ENCODE results near the gene AMFR.

Gene AMFR

DNA sequence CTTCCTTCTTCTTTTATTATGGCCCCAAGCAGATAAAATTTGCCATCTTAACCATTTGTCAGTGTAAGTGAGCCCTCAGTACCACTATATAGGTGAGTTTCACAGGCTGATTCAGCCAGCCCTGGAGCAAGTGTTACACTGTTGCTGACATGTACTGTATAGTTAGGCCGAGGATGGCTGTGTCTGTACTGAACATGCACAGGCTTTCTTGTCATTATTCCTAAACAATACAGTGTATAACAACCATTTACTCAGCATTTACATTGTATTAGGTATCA lies 53.7 kb downstream of the AMFR start:
- no peak for DNase-seq (ENCODE audit: extremely low read depth, low read depth)
- TF ChIP-seq CTCF (IDR thresholded peaks at IDR 0.05; ENCODE audit: low read depth, low read length, missing control alignments), result no peak
- no peak overlapping the region for H3K4me3 ChIP-seq (replicated peaks; ENCODE audit: low read depth, low read length)

- TF ChIP-seq CTCF (IDR thresholded peaks at IDR 0.05; ENCODE audit: low read depth, low read length, missing control alignments), result no peak
Measured at GRCh38 chr16:56370875-56371659, 54.3 kb downstream of the AMFR start.

GRCh38 chr16:56370185-56370874 lies 55.0 kb downstream of the AMFR start:
- TF ChIP-seq CTCF (IDR thresholded peaks at IDR 0.05; ENCODE audit: low read depth, low read length, missing control alignments), result no peak

More at GRCh38 chr16:56370875-56371659, 54.3 kb downstream of the AMFR start:
- DNase-seq (ENCODE audit: extremely low read depth, low read depth), result no peak
- no peak overlapping the region for H3K4me3 ChIP-seq (replicated peaks; ENCODE audit: low read depth, low read length)

DNA sequence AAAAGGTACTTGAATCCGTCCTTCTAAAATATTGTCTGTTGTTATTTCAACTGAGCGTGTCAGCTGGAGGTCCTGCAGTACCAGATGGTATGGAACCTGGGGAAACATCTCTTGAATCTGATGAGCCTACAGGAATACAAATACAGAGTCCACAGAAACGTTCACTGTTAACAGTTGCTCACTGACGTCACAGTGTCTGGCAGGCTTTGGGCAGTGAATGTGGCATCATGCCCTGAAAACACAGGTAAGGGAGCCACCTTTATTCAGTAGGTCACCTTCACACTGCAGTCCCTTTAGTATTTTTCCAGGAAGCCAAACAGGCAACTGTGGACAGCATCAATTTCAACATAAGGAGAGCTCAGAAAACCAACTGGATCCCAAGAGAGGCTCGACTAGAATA lies 56.1 kb downstream of the AMFR start:
- TF ChIP-seq CTCF (IDR thresholded peaks at IDR 0.05; ENCODE audit: low read depth, low read length, missing control alignments), result no peak
- DNase-seq (ENCODE audit: extremely low read depth, low read depth), result no peak
- H3K4me3 ChIP-seq (replicated peaks; ENCODE audit: low read depth, low read length), result no peak overlapping the region

More at GRCh38 chr16:56370185-56370874, 55.0 kb downstream of the AMFR start:
- no peak overlapping the region for H3K4me3 ChIP-seq (replicated peaks; ENCODE audit: low read depth, low read length)
- DNase-seq (ENCODE audit: extremely low read depth, low read depth), result peak; percentile 50

DNA sequence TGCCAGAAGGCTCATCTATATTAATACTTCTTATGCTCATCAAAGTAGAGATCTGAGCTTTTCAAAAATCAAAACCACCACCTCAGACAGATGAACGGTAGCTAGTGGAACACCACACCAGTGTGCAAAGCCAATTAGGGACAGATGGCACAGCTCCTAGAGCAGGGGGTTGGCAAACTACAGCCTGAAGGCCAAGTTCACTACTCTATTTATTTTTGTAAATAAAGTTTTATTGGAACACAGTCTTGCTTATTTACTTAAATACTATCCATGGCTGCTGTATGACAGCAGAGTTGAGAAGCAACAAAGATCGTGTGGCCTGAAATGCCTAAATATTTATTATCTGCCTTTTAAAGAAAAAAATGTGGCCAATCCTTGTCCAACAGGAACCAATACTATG lies 56.8 kb downstream of the AMFR start:
- no peak for TF ChIP-seq CTCF (IDR thresholded peaks at IDR 0.05; ENCODE audit: low read depth, low read length, missing control alignments)
- H3K4me3 ChIP-seq (replicated peaks; ENCODE audit: low read depth, low read length), result no peak overlapping the region
- no peak for DNase-seq (ENCODE audit: extremely low read depth, low read depth)

GRCh38 chr16:56367764-56368163 lies 57.6 kb downstream of the AMFR start:
- no peak overlapping the region for H3K4me3 ChIP-seq (replicated peaks; ENCODE audit: low read depth, low read length)
- no peak for DNase-seq (ENCODE audit: extremely low read depth, low read depth)
- TF ChIP-seq CTCF (IDR thresholded peaks at IDR 0.05; ENCODE audit: low read depth, low read length, missing control alignments), result no peak

All from HFF-Myc (cell line).